Measurements from ENCODE around the gene SLC35G6.

The SLC35G6 gene

GRCh38 chr17:7462474-7463371 is 18.5 kb upstream of the SLC35G6 start:
- H3F3A ChIP-seq (ENCODE audit: control insufficient read depth, insufficient read depth) = 0 out of 2 replicates have a peak, but pooled peaks cover 2% of the 10 kb centered on the region
- H3K4me1 ChIP-seq (ENCODE audit: control insufficient read depth, low read length) = peaks cover 18% of the 10 kb centered on the region
- no peak for TF ChIP-seq CTCF (IDR thresholded peaks at IDR 0.05; ENCODE audit: low read depth, low read length, poor library complexity, severe bottlenecking)
- no peak for TF ChIP-seq EZH2phosphoT487 (IDR thresholded peaks at IDR 0.05; ENCODE audit: borderline replicate concordance, low read length)
- H3K36me3 ChIP-seq (ENCODE audit: control insufficient read depth, low read length) = no peaks in the 10 kb centered on the region; the same call in 1 of the 2 replicates
- H3K27me3 ChIP-seq (ENCODE audit: control insufficient read depth, low read length) = no peaks in the 10 kb centered on the region
- H3K9me2 ChIP-seq (replicated peaks; ENCODE audit: control insufficient read depth, low read length) = no peaks in the 10 kb centered on the region
- no peaks in the 10 kb centered on the region for H3K9me3 ChIP-seq (ENCODE audit: control insufficient read depth, insufficient read depth, low read length)
- H4K20me1 ChIP-seq (ENCODE audit: control insufficient read depth, insufficient read depth, low read depth, low read length) = no peaks in the 10 kb centered on the region
- H3K4me2 ChIP-seq (ENCODE audit: low read length) = no peak overlapping the region
- peaks cover 7% of the 10 kb centered on the region for H3K79me2 ChIP-seq (ENCODE audit: control insufficient read depth, low read length)
- no peak overlapping the region for H3K4me3 ChIP-seq (ENCODE audit: low read length)
- H3K27ac ChIP-seq (ENCODE audit: low read depth, low read length) = no peak overlapping the region

GRCh38 chr17:7463372-7463846 is 17.8 kb upstream of the SLC35G6 start:
- Histone ChIP-seq H3K9me3 (ENCODE audit: control insufficient read depth, insufficient read depth, low read length) (no peaks in the 10 kb centered on the region), H3K4me3 (ENCODE audit: low read length) (no peak overlapping the region), H3F3A (ENCODE audit: control insufficient read depth, insufficient read depth) (0 out of 2 replicates have a peak, but pooled peaks cover 2% of the 10 kb centered on the region), H3K9me2 (replicated peaks; ENCODE audit: control insufficient read depth, low read length) (no peaks in the 10 kb centered on the region), H3K79me2 (ENCODE audit: control insufficient read depth, low read length) (peaks cover 8% of the 10 kb centered on the region), H4K20me1 (ENCODE audit: control insufficient read depth, insufficient read depth, low read depth, low read length) (no peaks in the 10 kb centered on the region), H3K27me3 (ENCODE audit: control insufficient read depth, low read length) (no peaks in the 10 kb centered on the region), H3K4me2 (ENCODE audit: low read length) (no peak overlapping the region), H3K27ac (ENCODE audit: low read depth, low read length) (no peak overlapping the region), H3K36me3 (ENCODE audit: control insufficient read depth, low read length) (no peaks in the 10 kb centered on the region; the same call in 1 of the 2 replicates), H3K4me1 (ENCODE audit: control insufficient read depth, low read length) (peaks cover 21% of the 10 kb centered on the region)
- TF ChIP-seq CTCF (IDR thresholded peaks at IDR 0.05; ENCODE audit: low read depth, low read length, poor library complexity, severe bottlenecking) (no peak), EZH2phosphoT487 (IDR thresholded peaks at IDR 0.05; ENCODE audit: borderline replicate concordance, low read length) (no peak)

- Histone ChIP-seq H4K20me1 (ENCODE audit: control insufficient read depth, insufficient read depth, low read depth, low read length) (no peaks in the 10 kb centered on the region), H3K4me2 (ENCODE audit: low read length) (no peak overlapping the region), H3K36me3 (ENCODE audit: control insufficient read depth, low read length) (no peaks in the 10 kb centered on the region; the same call in 1 of the 2 replicates), H3K9me2 (replicated peaks; ENCODE audit: control insufficient read depth, low read length) (no peaks in the 10 kb centered on the region), H3K27ac (ENCODE audit: low read depth, low read length) (no peak overlapping the region), H3K4me3 (ENCODE audit: low read length) (no peak overlapping the region), H3K9me3 (ENCODE audit: control insufficient read depth, insufficient read depth, low read length) (no peaks in the 10 kb centered on the region), H3F3A (ENCODE audit: control insufficient read depth, insufficient read depth) (no peaks in the 10 kb centered on the region), H3K27me3 (ENCODE audit: control insufficient read depth, low read length) (no peaks in the 10 kb centered on the region), H3K79me2 (ENCODE audit: control insufficient read depth, low read length) (peaks cover 8% of the 10 kb centered on the region), H3K4me1 (ENCODE audit: control insufficient read depth, low read length) (peaks cover 21% of the 10 kb centered on the region)
- TF ChIP-seq EZH2phosphoT487 (IDR thresholded peaks at IDR 0.05; ENCODE audit: borderline replicate concordance, low read length) (no peak), CTCF (IDR thresholded peaks at IDR 0.05; ENCODE audit: low read depth, low read length, poor library complexity, severe bottlenecking) (no peak)
Observed at GRCh38 chr17:7464081-7464480, 17.2 kb upstream of the SLC35G6 start.
